GM21515 (cell line): Measurements from ENCODE around the gene TEDDM1.
"Not testable (repeated sequence)": the region's sequence is repeated elsewhere in the genome, so short reads cannot be mapped to it uniquely, and the experiment has no call there.

Experiments used
- ATAC-seq: cut with Tn5 transposase; IDR thresholded peaks from one replicate; pipeline ENCODE4 v1.9.1; 2021; ENCODE audit not compliant: unreplicated experiment

The TEDDM1 gene

GRCh38 chr1:182381962-182382819 lies 18.3 kb downstream of the TEDDM1 start:
- ATAC-seq = no peak

DNA sequence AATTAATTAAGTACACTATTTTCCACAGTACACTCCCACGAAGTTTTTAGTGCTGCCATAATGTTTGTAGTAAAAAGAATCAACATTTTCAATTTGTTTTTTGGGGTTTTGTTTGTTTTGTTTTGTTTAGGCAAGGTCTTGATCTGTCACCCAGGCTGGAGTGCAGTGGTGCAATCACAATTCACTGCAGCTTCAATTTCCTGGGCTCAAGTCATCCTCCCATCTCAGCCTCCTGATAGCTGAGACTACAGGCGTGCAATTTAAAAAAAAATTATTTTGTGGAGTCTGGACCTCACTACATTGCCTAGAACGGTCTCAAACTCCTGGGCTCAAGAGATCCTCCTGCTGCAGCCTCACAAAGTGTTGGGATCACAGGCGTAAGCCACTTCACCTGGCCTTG lies 20.3 kb downstream of the TEDDM1 start:
- ATAC-seq = no peak

DNA sequence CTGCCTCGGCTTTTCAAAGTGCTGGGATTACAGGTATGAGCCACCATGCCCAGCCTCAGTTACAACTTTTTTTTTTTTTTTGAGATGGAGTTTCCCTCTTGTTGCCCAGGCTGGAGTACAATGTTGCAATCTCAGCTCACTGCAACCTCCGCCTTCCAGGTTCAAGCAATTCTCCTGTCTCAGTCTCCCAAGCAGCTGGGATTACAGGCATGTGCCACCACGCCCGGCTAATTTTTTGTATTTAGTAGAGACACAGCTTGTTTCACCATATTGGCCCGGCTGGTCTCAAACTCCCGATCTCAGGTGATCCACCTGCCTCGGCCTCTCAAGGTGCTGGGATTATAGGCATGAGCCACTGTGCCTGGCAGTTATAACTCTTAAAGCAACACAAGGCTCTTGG lies 20.7 kb downstream of the TEDDM1 start:
- ATAC-seq = not testable (repeated sequence)

DNA sequence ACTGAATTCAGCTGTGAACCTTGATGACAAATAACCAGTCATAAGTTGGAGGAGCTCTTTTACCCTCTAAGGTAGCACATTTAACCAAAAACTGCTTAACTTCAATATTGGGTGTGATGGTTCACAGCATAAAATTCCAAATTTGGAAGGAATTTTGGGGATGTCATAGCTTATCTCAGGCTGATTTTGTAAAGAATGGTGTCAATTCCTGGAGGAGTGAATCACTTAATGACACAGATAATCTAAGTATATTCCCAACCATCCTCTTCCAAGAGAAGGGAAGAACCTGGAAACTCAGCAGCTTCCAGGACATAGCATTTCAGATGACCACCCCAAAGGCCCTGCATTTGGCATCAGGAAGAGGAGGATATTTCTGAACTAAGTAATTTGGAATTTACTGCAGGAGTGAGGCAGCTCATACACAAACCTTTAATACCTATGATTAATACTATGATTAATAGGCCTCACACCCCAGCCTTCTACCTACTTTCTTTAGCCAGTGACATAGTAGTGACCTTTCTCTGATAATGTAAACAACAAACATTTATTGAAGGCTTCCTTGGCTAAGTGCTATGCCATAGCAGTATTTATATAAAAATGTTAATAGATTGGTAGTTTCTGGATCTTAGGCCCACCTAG lies 23.4 kb downstream of the TEDDM1 start:
- ATAC-seq = no peak

- ATAC-seq = no peak
These were observed 26.2 kb downstream of the TEDDM1 start for GRCh38 chr1:182374101-182374834.

DNA sequence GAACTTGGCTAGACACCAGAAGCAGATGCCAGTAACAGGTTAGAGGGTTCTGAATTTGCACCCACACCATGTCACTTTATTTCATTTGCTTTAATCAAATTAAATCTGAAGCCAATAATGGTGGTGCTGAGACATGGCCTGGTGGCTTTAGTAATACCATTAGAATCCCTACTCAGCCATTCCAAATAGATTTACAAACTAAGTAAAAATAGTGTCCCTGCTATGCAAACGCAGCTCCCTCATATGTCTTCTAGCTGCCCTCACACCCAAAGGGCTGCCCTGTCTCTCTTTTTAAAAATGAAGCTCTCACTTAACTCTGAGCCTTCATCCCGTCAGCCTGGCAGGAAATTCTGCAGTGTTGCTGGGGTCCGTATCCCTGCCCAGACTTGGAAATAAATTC lies 29.9 kb downstream of the TEDDM1 start:
- no peak for ATAC-seq

- no peak for ATAC-seq
These were observed 31.6 kb downstream of the TEDDM1 start for GRCh38 chr1:182368903-182369302.

DNA sequence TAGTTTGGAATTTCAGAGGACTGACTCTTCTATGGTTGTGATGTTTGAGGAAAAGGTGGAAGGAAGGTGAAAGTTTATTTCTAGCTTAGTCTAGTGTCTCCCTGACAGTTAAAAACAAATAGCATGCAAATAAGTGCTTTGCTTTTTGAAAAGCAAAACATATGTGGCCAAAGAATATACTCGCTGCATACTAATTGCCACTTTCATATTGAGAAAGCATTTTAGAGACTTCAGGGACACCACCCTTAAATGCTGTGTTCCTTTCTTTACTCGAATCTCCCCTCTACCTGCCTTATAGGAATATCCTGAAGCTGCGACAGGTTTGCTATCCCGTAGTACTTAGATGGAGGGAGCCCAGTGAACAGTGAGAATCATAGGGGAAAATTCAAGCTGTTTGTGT lies 32.1 kb downstream of the TEDDM1 start:
- ATAC-seq = no peak

DNA sequence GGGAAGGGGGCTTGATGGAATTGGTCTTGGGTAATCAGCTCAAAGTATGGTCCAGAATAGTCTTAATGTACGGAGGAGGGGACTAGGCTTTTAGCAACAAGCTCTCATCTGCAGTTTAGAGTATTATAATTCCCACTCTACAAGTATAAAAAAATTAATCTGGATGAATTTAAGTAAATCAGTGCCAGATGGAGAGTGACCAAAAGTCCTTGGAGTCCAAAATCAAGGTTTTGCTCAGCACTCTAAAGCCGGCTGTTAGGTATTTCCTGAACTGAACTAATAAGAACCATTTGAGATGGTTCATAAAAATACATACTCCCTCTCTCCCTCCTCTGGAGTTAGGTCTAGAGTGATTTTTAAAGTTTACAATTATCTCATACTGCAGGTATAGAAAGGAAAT lies 32.5 kb downstream of the TEDDM1 start:
- no peak for ATAC-seq

GRCh38 chr1:182366596-182366995 lies 33.9 kb downstream of the TEDDM1 start:
- ATAC-seq = no peak

GRCh38 chr1:182359645-182360044 lies 40.8 kb downstream of the TEDDM1 start:
- ATAC-seq = no peak

DNA sequence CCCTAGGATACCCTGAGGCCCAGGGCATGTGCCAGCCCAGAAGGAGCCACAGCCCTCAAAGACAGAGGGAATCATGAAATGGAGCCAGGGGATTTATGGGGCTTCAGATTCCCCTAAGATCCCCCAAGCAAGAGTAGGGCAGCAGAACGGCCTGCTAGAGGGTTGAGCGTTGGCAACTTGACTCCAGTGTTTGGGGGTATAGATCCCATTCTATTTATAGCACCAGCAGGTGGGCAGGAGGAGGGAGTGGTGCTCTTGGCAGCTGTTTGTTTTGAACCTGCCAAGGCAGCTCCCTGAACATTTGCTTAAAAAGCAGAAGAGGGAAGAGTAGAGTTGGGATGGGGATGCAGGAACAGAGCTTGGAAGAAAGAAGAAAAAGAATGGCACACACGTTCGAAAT lies 42.6 kb downstream of the TEDDM1 start:
- no peak for ATAC-seq

DNA sequence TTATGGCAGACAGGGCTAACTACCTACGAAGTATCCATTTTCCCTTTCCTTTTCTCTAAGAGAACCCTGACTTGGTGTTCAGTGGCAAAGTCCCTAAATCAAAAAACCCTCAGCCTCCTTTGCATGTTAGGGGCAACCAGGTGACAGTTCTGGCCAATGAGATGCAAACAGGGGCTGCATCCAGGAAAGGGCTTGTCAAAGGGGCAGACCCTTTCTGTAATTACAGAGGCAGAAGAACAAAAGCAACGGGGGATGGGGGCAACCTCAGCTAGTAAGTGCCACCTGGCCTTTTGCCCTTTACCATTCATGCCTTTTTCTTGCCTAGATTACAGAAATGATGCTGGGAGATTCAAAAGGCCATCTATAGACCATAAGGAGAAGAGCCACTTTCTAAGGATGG lies 43.3 kb downstream of the TEDDM1 start:
- ATAC-seq = no peak

- no peak for ATAC-seq
These were observed 44.8 kb downstream of the TEDDM1 start for GRCh38 chr1:182355723-182356098.

GRCh38 chr1:182351790-182352364 lies 48.6 kb downstream of the TEDDM1 start:
- no peak for ATAC-seq

GRCh38 chr1:182350839-182351238 lies 49.6 kb downstream of the TEDDM1 start:
- ATAC-seq = no peak

- ATAC-seq = no peak
These were observed 51.3 kb downstream of the TEDDM1 start for GRCh38 chr1:182348961-182349747.
